Esophagus squamous epithelium (tissue), 4 donors: ENCODE measurements around the gene MCC.

Experiments used
- POLR2A ChIP-seq, 4 donors: fragments of 450-650 bp; IDR thresholded peaks; one replicate each; pipeline ENCODE4 v1.6.1; 2017; ENCODE audit warnings: antibody characterized with exemption in 4 of 4, mild to moderate bottlenecking in 4 of 4, moderate library complexity in 3 of 4
- TF ChIP-seq, protein P1 (sequence below), 6 experiments: fragments of 450-650 bp in 4 of 6; fragments of 200-600 bp in 2 of 6; sonication (generic) in 2 of 6; IDR thresholded peaks; one replicate each; pipeline ENCODE4 v1.5.1; 2016 to 2019; ENCODE audit warnings: antibody characterized with exemption in 6 of 6, mild to moderate bottlenecking in 4 of 6, moderate library complexity in 4 of 6

DNA sequence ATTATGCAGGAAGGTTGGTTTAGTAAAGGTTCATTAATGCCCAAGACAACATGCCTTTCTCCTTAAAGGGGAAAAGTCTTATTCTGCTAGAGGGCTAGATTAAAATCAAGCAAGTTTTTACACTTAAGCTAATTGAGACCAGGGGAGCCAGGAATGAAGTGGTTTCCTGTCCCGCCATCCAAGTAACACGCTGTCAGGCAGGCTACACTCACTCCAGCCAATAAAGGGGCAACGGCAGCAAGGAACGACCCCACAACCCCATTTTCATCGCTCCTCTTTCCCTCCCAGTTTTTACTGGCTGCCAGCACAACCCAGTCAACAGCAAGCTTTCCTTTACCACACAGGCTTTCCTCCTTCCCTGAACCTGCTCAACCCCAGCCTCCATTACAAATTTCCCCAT is 286.5 kb downstream of the MCC start:
- TF ChIP-seq POLR2A (IDR thresholded peaks at IDR 0.05) = no peak
- TF ChIP-seq, protein P1, sequence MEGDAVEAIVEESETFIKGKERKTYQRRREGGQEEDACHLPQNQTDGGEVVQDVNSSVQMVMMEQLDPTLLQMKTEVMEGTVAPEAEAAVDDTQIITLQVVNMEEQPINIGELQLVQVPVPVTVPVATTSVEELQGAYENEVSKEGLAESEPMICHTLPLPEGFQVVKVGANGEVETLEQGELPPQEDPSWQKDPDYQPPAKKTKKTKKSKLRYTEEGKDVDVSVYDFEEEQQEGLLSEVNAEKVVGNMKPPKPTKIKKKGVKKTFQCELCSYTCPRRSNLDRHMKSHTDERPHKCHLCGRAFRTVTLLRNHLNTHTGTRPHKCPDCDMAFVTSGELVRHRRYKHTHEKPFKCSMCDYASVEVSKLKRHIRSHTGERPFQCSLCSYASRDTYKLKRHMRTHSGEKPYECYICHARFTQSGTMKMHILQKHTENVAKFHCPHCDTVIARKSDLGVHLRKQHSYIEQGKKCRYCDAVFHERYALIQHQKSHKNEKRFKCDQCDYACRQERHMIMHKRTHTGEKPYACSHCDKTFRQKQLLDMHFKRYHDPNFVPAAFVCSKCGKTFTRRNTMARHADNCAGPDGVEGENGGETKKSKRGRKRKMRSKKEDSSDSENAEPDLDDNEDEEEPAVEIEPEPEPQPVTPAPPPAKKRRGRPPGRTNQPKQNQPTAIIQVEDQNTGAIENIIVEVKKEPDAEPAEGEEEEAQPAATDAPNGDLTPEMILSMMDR (IDR thresholded peaks at IDR 0.05) = no peak
